Upper lobe of left lung (tissue), 6 donors: Measurements from ENCODE around the gene PCSK6. TPM values are rescaled to one million over a fixed set of nuclear protein-coding genes. Genes with fewer than 3 reads are reported as not detected.

ENCODE experiments used
- ATAC-seq, 2 donors: fragments of 200-7000 bp; cut with Tn5 transposase; one replicate each; pipeline ENCODE4 v1.9.1; 2022; ENCODE audit warnings: mild to moderate bottlenecking in 2 of 2, moderate library complexity in 2 of 2; ENCODE audit not compliant: low FRiP score in 2 of 2
- DNase-seq, 2 donors: peaks; one replicate each; pipeline ENCODE4 v3.0.0-alpha.2; 2019 to 2020
- H3K27ac ChIP-seq, 4 donors: fragments of 200-600 bp; sonication (generic); one replicate each; pipeline ENCODE4 v1.5.1; 2016 to 2019
- H3K27me3 ChIP-seq, 4 donors: fragments of 200-600 bp; sonication (generic); one replicate each; pipeline ENCODE4 v1.5.1; 2017 to 2019
- H3K36me3 ChIP-seq, 4 donors: fragments of 200-600 bp; sonication (generic); one replicate each; pipeline ENCODE4 v1.5.1; 2016 to 2019
- H3K4me1 ChIP-seq, 4 donors: fragments of 200-600 bp; sonication (generic); one replicate each; pipeline ENCODE4 v1.5.1; 2018 to 2019
- H3K4me3 ChIP-seq, 4 donors: fragments of 200-600 bp; sonication (generic); one replicate each; pipeline ENCODE4 v1.5.1; 2017 to 2019; ENCODE audit warnings: mild to moderate bottlenecking in 2 of 4, moderate library complexity in 1 of 4
- H3K9me3 ChIP-seq, 4 donors: fragments of 200-600 bp; sonication (generic); one replicate each; pipeline ENCODE4 v1.5.1; 2018 to 2019
- EP300 ChIP-seq, 4 donors: sonication (generic); formaldehyde crosslinking; IDR thresholded peaks; one replicate each; pipeline ENCODE4 v1.5.1; 2017; ENCODE audit warnings: antibody characterized with exemption in 4 of 4, control low read depth in 2 of 4
- POLR2A ChIP-seq, 4 donors: fragments of 450-650 bp; IDR thresholded peaks; one replicate each; pipeline ENCODE4 v1.5.1; 2016 to 2017; ENCODE audit warnings: antibody characterized with exemption in 4 of 4, mild to moderate bottlenecking in 2 of 4
- POLR2AphosphoS5 ChIP-seq, 2 donors: sonication (generic); formaldehyde crosslinking; IDR thresholded peaks; one replicate each; pipeline ENCODE4 v1.5.1; 2017; ENCODE audit warnings: antibody characterized with exemption in 2 of 2
- WGBS, 2 donors: methylation state at CpG; one replicate each; pipeline ENCODE4 v1.1.5; 2017 to 2018; 5-methylcytosine and 5-hydroxymethylcytosine counted together
- total RNA-seq, 6 donors: library from RNA; depleted of rRNA in 4 of 6; stranded (reverse); fragments of >200 nt in 4 of 6; gene quantifications; one replicate each; pipeline versions ENCODE4 v1.1.0 to v1.2.1, GENCODE V29; 2016 to 2021
- TF ChIP-seq, protein P1 (sequence below), 6 experiments: fragments of 450-650 bp in 4 of 6; fragments of 200-600 bp in 2 of 6; sonication (generic) in 2 of 6; IDR thresholded peaks; one replicate each; pipeline ENCODE4 v1.5.1; 2016 to 2019; ENCODE audit warnings: antibody characterized with exemption in 6 of 6
- donor health status: DM: no; HTN: no; CAD: no; lungs with moderate emphysema.
- donor health status: DM: no; HTN: yes; CAD: no; lungs with severe emphysema.

PCSK6 gene
- total RNA-seq, 6 donors from 2014 or later: 3.1 to 24.4 (median 5.5) TPM

DNA sequence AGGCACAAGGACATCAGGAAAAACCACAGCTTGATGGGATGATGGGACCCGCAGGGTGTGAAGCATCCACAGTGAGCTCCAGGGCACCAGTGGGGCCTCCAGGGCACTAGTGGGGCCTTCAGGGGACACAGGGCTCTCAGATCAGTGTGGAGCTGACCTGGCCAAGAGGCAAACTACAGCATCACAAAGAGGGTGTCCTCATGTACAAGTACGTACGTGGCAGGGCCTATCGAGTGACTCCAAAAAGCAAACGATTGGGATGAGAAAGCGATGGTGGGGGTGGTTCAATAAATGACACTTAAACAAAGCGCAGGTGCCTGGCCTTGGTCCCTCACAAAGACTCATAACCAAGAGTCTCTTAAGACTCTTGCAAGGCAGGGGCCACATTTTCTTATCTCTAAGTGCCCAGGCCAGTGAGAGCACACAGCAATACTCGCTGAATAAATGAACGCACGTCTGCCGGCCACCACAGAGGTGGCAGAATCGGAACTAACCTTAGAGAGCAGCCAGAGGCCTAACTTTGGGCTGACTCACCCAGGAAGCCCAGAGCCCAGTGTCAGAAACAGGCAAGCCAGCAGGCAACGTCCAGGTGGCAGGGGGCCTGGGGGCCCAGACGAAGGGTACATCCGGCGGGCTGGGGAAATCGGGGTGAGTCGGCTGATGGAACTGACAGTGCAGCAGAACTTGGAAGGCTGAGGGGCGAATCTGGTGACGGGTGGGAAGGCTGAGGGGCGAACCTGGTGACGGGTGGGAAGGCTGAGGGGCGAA, 8.7 kb downstream of the PCSK6 start:
- Histone ChIP-seq H3K4me3 (no peak overlapping the region), H3K9me3 (no peaks in the 10 kb centered on the region), H3K36me3 (no peaks in the 10 kb centered on the region), H3K27me3 (no peaks in the 10 kb centered on the region), H3K27ac (no peak overlapping the region), H3K4me1 (no peaks in the 10 kb centered on the region)
- DNase-seq (peak in 1 of 2 donors; percentile 48), ATAC-seq (no peak)
- TF ChIP-seq, protein P1, sequence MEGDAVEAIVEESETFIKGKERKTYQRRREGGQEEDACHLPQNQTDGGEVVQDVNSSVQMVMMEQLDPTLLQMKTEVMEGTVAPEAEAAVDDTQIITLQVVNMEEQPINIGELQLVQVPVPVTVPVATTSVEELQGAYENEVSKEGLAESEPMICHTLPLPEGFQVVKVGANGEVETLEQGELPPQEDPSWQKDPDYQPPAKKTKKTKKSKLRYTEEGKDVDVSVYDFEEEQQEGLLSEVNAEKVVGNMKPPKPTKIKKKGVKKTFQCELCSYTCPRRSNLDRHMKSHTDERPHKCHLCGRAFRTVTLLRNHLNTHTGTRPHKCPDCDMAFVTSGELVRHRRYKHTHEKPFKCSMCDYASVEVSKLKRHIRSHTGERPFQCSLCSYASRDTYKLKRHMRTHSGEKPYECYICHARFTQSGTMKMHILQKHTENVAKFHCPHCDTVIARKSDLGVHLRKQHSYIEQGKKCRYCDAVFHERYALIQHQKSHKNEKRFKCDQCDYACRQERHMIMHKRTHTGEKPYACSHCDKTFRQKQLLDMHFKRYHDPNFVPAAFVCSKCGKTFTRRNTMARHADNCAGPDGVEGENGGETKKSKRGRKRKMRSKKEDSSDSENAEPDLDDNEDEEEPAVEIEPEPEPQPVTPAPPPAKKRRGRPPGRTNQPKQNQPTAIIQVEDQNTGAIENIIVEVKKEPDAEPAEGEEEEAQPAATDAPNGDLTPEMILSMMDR (IDR thresholded peaks at IDR 0.05): no peak
- no peak for TF ChIP-seq POLR2A (IDR thresholded peaks at IDR 0.05)
- TF ChIP-seq POLR2AphosphoS5 (IDR thresholded peaks at IDR 0.05): no peak
- TF ChIP-seq EP300 (IDR thresholded peaks at IDR 0.05): no peak
- 83 to 88% methylated on average over 22 to 23 of the region's 23 CpGs for WGBS, 2 donors

DNA sequence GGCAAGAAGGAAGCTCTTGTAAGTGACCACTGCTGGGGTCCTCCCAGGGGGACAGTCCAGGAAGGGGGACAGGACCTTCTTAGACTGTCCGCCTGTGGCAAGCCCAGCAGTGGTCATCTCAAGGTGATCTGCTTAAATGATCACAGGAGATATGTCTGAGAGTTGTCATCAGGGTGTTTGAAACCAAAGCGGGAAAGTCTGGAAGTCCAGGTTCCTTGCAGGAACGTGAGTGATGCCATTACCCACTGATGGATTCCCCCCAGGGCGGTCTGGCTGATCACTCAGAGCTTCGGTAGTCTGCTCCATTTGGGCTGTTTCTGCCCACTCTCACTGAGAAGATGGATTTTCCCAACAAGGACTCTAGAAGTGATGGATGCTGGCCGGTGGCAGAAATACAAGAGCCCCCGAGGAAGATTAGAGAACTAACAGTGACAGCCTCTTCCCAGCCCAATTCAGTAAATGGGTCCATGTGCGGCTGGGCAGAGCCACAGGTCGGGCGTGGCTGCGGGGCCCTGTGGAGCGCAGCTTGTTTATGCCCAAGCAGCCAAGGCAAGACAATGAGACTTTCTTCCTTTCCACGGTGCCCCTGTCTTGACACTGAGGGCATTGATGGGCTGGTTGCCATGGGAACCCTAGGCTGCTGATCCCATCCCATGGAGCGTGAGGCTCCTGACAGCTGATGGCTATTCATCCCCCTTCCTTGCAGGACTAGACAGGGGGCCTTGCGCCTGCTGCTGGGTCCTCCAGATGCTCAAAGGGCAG, 9.5 kb downstream of the PCSK6 start:
- DNase-seq (peak in 1 of 2 donors; percentile 58), ATAC-seq (no peak)
- Histone ChIP-seq H3K27me3 (no peaks in the 10 kb centered on the region), H3K27ac (no peak overlapping the region), H3K4me1 (no peaks in the 10 kb centered on the region), H3K4me3 (no peak overlapping the region), H3K9me3 (no peaks in the 10 kb centered on the region), H3K36me3 (no peaks in the 10 kb centered on the region)
- TF ChIP-seq POLR2AphosphoS5 (IDR thresholded peaks at IDR 0.05): no peak
- no peak for TF ChIP-seq POLR2A (IDR thresholded peaks at IDR 0.05)
- no peak for TF ChIP-seq EP300 (IDR thresholded peaks at IDR 0.05)
- TF ChIP-seq, protein P1 (IDR thresholded peaks at IDR 0.05): no peak
- WGBS, 2 donors: 86 to 95% methylated on average over 12 to 15 of the region's 15 CpGs

DNA sequence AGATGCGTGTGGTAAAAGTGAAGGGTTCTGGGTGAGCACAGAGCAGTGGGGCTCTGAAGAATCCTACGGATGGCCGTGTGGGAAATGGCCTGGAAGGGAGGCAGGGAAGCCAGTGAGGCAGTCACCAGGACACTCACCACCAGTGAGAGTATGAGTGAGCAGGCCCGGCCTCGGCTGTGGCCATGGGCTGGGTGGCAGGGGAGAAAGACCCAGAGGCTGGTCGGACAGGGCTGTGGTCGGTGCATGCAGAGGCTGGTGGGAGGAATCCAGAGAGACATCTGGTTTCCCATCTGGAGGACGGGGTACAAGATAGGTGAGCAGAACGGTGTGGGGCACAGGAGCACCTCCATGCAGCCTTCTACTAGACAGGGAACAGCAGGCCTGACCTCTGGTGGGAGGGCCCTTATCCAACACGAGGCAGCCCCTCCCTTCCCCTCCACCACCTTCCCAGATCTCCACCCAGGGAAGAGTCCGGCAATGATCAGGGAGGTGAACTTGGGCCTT, 10.1 kb downstream of the PCSK6 start:
- Histone ChIP-seq H3K27me3 (no peaks in the 10 kb centered on the region), H3K4me3 (no peak overlapping the region), H3K4me1 (no peaks in the 10 kb centered on the region), H3K36me3 (no peaks in the 10 kb centered on the region), H3K27ac (no peak overlapping the region), H3K9me3 (no peaks in the 10 kb centered on the region)
- TF ChIP-seq, protein P1 (IDR thresholded peaks at IDR 0.05): no peak
- no peak for TF ChIP-seq POLR2A (IDR thresholded peaks at IDR 0.05)
- DNase-seq (peak in 1 of 2 donors; percentile 58), ATAC-seq (no peak)
- WGBS, 2 donors: 84 to 96% methylated on average over 9 to 11 of the region's 11 CpGs

DNA sequence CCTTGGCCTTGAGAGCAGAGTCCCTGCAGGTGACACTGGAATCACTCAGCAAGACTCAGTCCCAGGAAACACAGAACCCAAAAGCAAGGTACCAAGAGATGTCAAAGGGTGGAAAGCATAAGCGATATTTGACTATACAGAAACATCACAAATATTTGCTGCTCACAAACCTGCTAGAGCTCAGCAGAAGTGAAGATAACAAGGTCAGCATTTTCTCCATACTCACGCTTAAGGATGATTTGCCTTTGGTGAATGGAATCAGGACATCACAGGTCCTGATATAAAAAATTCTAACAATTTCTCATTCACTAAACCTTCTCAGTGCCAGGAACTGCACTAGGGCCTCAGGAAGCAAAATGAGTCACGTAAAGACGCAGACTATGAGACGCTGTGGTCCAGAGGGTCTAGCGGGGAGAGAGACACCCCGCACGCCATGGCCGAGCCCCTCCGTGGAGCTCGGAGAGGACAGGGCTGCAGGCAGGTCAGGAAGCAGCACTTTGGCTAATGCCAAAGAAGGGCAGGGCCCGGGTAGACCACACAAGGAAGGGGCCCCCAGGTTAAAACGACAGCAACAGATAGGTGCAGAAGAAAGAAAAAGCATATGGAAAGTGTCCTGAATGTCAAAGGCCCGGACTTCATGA, 10.7 kb downstream of the PCSK6 start:
- ATAC-seq: no peak
- Histone ChIP-seq H3K27me3 (no peaks in the 10 kb centered on the region), H3K4me3 (no peak overlapping the region), H3K36me3 (no peaks in the 10 kb centered on the region), H3K27ac (no peak overlapping the region), H3K4me1 (no peaks in the 10 kb centered on the region), H3K9me3 (no peaks in the 10 kb centered on the region)
- peak in 1 of 2 donors; percentile 51 for DNase-seq
- WGBS, 2 donors: 91 to 94% methylated on average over 14 of the region's 14 CpGs
- TF ChIP-seq, protein P1 (IDR thresholded peaks at IDR 0.05): no peak
- TF ChIP-seq POLR2AphosphoS5 (IDR thresholded peaks at IDR 0.05) (no peak), EP300 (IDR thresholded peaks at IDR 0.05) (no peak), POLR2A (IDR thresholded peaks at IDR 0.05) (no peak)
